SU-DHL-6 (cell line): Measurements from ENCODE around the gene SCN4A.

ENCODE experiments used
- CTCF ChIP-seq: fragments of 200-600 bp; sonication (generic); IDR thresholded peaks from one replicate; pipeline ENCODE4 v1.5.1; 2017; ENCODE audit warnings: antibody characterized with exemption, mild to moderate bottlenecking, low read length, moderate library complexity; ENCODE audit not compliant: insufficient read depth, poor library complexity, severe bottlenecking
- EZH2phosphoT487 ChIP-seq: fragments of 200-600 bp; sonication (generic), shearing (Covaris generic); conservative IDR thresholded peaks from 2 replicates; pipeline ENCODE4 v1.6.1; 2018; ENCODE audit warnings: mild to moderate bottlenecking, antibody characterized with exemption, low read length, moderate library complexity, mixed read lengths

- TF ChIP-seq CTCF (no peak), EZH2phosphoT487 (no peak)
These were observed 16.3 kb upstream of the SCN4A start for GRCh38 chr17:63988741-63989621.
